ENCODE measurements around the gene SPP1.
A peak's percentile ranks its signal among the peaks of the same experiment; 100 is the strongest.

The SPP1 gene

GRCh38 chr4:88005946-88006345 is 30.4 kb downstream of the SPP1 start:
- CTCF ChIA-PET = interaction anchor here (1.2 to 1.5 kb wide), 2 partner anchors 9 to 32 kb away, joined by 3 read pairs; no protein-coding TSS in a partner anchor
- DNase-seq (ENCODE audit: extremely low spot score) = no peak
- POLR2A ChIA-PET = no interaction called here

GRCh38 chr4:88006956-88007303 is 31.4 kb downstream of the SPP1 start:
- POLR2A ChIA-PET = no interaction called here
- TF ChIP-seq CTCF (IDR thresholded peaks at IDR 0.05; ENCODE audit: control extremely low read depth, extremely low read depth, low read depth, missing control alignments) = no peak
- CTCF ChIA-PET = interaction anchor here (1.3 to 1.5 kb wide), 2 partner anchors 18 to 33 kb away, joined by 3 read pairs; no protein-coding TSS in a partner anchor
- DNase-seq (ENCODE audit: extremely low spot score) = peak; percentile 18

More at GRCh38 chr4:88005946-88006345, 30.4 kb downstream of the SPP1 start:
- TF ChIP-seq CTCF (IDR thresholded peaks at IDR 0.05; ENCODE audit: control extremely low read depth, extremely low read depth, low read depth, missing control alignments) = no peak

GRCh38 chr4:88007304-88008121 is 32.0 kb downstream of the SPP1 start, which contains the start of gene PKD2:
Gene PKD2 (plus strand): TSS chr4:88007635. CDS start chr4:88007734, 99 bp downstream.
- CTCF ChIA-PET = interaction anchor here (1.1 to 1.3 kb wide), 2 partner anchors 18 to 26 kb away, joined by 3 to 4 read pairs; no protein-coding TSS in a partner anchor
- peak; percentile 92 for DNase-seq (ENCODE audit: extremely low spot score)
- no peak for TF ChIP-seq CTCF (IDR thresholded peaks at IDR 0.05; ENCODE audit: control extremely low read depth, extremely low read depth, low read depth, missing control alignments)
- POLR2A ChIA-PET = no interaction called here

- no peak for TF ChIP-seq CTCF (IDR thresholded peaks at IDR 0.05; ENCODE audit: control extremely low read depth, extremely low read depth, low read depth, missing control alignments)
- ChIA-PET CTCF (interaction anchor here (1.1 to 1.3 kb wide), 2 partner anchors 19 to 25 kb away, joined by 3 to 4 read pairs; no protein-coding TSS in a partner anchor), POLR2A (no interaction called here)
- peak; percentile 54 for DNase-seq (ENCODE audit: extremely low spot score)
Measured at GRCh38 chr4:88008122-88008742, 32.7 kb downstream of the SPP1 start.

- no peak for TF ChIP-seq CTCF (IDR thresholded peaks at IDR 0.05; ENCODE audit: control extremely low read depth, extremely low read depth, low read depth, missing control alignments)
- peak; percentile 23 for DNase-seq (ENCODE audit: extremely low spot score)
- CTCF ChIA-PET = interaction anchor here (1.1 kb wide), 1 partner anchor 25 kb away, joined by 4 read pairs; no protein-coding TSS in a partner anchor
- POLR2A ChIA-PET = no interaction called here
Measured at GRCh38 chr4:88008743-88009171, 33.2 kb downstream of the SPP1 start.

GRCh38 chr4:88009871-88010270 is 34.4 kb downstream of the SPP1 start:
- CTCF ChIA-PET = interaction anchor here (1.0 to 1.8 kb wide), 5 partner anchors 9 to 653 kb away, joined by 3 to 8 read pairs (median 3); no protein-coding TSS in a partner anchor
- TF ChIP-seq CTCF (IDR thresholded peaks at IDR 0.05; ENCODE audit: control extremely low read depth, extremely low read depth, low read depth, missing control alignments) = no peak
- no peak for DNase-seq (ENCODE audit: extremely low spot score)
- POLR2A ChIA-PET = no interaction called here
